Measurements from ENCODE around the gene KAT2A.
"Not testable (repeated sequence)": the region's sequence is repeated elsewhere in the genome, so short reads cannot be mapped to it uniquely, and the experiment has no call there.

The KAT2A gene

GRCh38 chr17:42142371-42142896 lies 21.3 kb upstream of the KAT2A start:
- TF ChIP-seq CTCF (IDR thresholded peaks at IDR 0.05; ENCODE audit: low read depth, low read length, missing control alignments) = no peak
- H3K4me3 ChIP-seq (replicated peaks; ENCODE audit: low read depth, low read length) = no peak overlapping the region
- no peak for DNase-seq (ENCODE audit: extremely low read depth, low read depth)

GRCh38 chr17:42141382-42141781 lies 20.2 kb upstream of the KAT2A start:
- H3K4me3 ChIP-seq (replicated peaks; ENCODE audit: low read depth, low read length) = no peak overlapping the region
- no peak for TF ChIP-seq CTCF (IDR thresholded peaks at IDR 0.05; ENCODE audit: low read depth, low read length, missing control alignments)
- DNase-seq (ENCODE audit: extremely low read depth, low read depth) = no peak

- DNase-seq (ENCODE audit: extremely low read depth, low read depth); H3K4me3 ChIP-seq (replicated peaks; ENCODE audit: low read depth, low read length): not testable (repeated sequence)
Observed at GRCh38 chr17:42140690-42141089, 19.5 kb upstream of the KAT2A start.

- no peak overlapping the region for H3K4me3 ChIP-seq (replicated peaks; ENCODE audit: low read depth, low read length)
- DNase-seq (ENCODE audit: extremely low read depth, low read depth) = no peak
- no peak for TF ChIP-seq CTCF (IDR thresholded peaks at IDR 0.05; ENCODE audit: low read depth, low read length, missing control alignments)
Observed at GRCh38 chr17:42138749-42139492, 17.8 kb upstream of the KAT2A start.

- no peak overlapping the region for H3K4me3 ChIP-seq (replicated peaks; ENCODE audit: low read depth, low read length)
- DNase-seq (ENCODE audit: extremely low read depth, low read depth) = no peak
Observed at GRCh38 chr17:42136654-42137051, 15.5 kb upstream of the KAT2A start.

GRCh38 chr17:42135664-42136653 lies 14.8 kb upstream of the KAT2A start:
- no peak for TF ChIP-seq CTCF (IDR thresholded peaks at IDR 0.05; ENCODE audit: low read depth, low read length, missing control alignments)
- no peak for DNase-seq (ENCODE audit: extremely low read depth, low read depth)
- H3K4me3 ChIP-seq (replicated peaks; ENCODE audit: low read depth, low read length) = no peak overlapping the region

More at GRCh38 chr17:42136654-42137051, 15.5 kb upstream of the KAT2A start:
- TF ChIP-seq CTCF (IDR thresholded peaks at IDR 0.05; ENCODE audit: low read depth, low read length, missing control alignments) = no peak

GRCh38 chr17:42135151-42135550 lies 14.0 kb upstream of the KAT2A start:
- H3K4me3 ChIP-seq (replicated peaks; ENCODE audit: low read depth, low read length) = no peak overlapping the region
- TF ChIP-seq CTCF (IDR thresholded peaks at IDR 0.05; ENCODE audit: low read depth, low read length, missing control alignments) = no peak
- DNase-seq (ENCODE audit: extremely low read depth, low read depth) = no peak

Data from HFF-Myc (cell line).